ENCODE measurements around the gene CCDC33.

DNA sequence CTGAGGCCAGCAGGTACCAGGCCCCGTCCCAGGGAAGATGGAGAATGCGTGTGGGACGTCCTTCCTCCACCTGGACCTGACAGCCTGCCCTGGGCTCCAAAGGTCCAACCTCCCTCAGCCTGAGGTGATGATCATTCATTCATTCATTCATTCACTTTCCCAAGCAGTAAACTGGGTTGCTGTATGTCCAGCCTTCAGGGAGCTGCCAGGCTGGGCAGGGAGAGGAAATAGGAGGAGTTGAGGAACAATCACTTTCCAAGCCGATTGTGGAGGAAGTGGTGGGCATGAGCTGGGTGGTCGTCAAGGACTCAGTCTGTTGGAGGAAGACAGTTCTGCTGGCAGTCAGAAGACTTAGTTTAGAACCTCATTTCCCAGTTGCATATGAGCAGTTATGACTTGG is 10.2 kb upstream of the CCDC33 start:
- TF ChIP-seq, protein P1, sequence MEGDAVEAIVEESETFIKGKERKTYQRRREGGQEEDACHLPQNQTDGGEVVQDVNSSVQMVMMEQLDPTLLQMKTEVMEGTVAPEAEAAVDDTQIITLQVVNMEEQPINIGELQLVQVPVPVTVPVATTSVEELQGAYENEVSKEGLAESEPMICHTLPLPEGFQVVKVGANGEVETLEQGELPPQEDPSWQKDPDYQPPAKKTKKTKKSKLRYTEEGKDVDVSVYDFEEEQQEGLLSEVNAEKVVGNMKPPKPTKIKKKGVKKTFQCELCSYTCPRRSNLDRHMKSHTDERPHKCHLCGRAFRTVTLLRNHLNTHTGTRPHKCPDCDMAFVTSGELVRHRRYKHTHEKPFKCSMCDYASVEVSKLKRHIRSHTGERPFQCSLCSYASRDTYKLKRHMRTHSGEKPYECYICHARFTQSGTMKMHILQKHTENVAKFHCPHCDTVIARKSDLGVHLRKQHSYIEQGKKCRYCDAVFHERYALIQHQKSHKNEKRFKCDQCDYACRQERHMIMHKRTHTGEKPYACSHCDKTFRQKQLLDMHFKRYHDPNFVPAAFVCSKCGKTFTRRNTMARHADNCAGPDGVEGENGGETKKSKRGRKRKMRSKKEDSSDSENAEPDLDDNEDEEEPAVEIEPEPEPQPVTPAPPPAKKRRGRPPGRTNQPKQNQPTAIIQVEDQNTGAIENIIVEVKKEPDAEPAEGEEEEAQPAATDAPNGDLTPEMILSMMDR (IDR thresholded peaks at IDR 0.05; ENCODE audit: borderline replicate concordance, extremely low read depth, low read length, poor library complexity, severe bottlenecking): no peak
- TF ChIP-seq EZH2 (IDR thresholded peaks at IDR 0.05; ENCODE audit: borderline replicate concordance, low read depth, low read length, severe bottlenecking): no peak

All from DND-41 (cell line).